CD4-positive, alpha-beta T cell (primary cell): ENCODE results near the gene TMEM183A. TPM values are rescaled to one million over a fixed set of nuclear protein-coding genes. Genes with fewer than 3 reads are reported as not detected.
"Not testable (repeated sequence)": the region's sequence is repeated elsewhere in the genome, so short reads cannot be mapped to it uniquely, and the experiment has no call there.

Source experiments
- ATAC-seq: fragments of 200-7000 bp; cut with Tn5 transposase; one replicate; pipeline ENCODE4 v1.10.0; 2022; ENCODE audit warnings: mild to moderate bottlenecking; ENCODE audit not compliant: poor library complexity
- CTCF ChIA-PET: fragments of 350-600 bp; sonication (Branson Sonifier 250); formaldehyde crosslinking; loops from one replicate; lab custom pipeline; 2021; ENCODE audit warnings: antibody characterized with exemption, inconsistent platforms; lab: Charles Lee
- POLR2A ChIA-PET: fragments of 350-600 bp; sonication (Branson Sonifier 250); formaldehyde crosslinking; loops from one replicate; lab custom pipeline; 2021; ENCODE audit warnings: antibody characterized with exemption, inconsistent platforms; lab: Charles Lee
- DNase-seq, 14 experiments: peaks; one replicate each; pipeline ENCODE4 v3.0.0-alpha.2; 2013 to 2020; ENCODE audit warnings: mixed read lengths in 2 of 14
- H3K27ac ChIP-seq, 2 donors: one replicate each; pipeline versions ENCODE4 v1.5.1 to v1.7.0; 2013; ENCODE audit warnings: low read length in 2 of 2, low read depth in 1 of 2, mild to moderate bottlenecking in 1 of 2
- H3K27me3 ChIP-seq, 2 experiments: 1 replicate in 1 of 2; 2 replicates in 1 of 2; pipeline versions ENCODE4 v1.6.1 to v1.7.0; 2013; ENCODE audit warnings: low read length in 2 of 2, control low read depth in 1 of 2, mild to moderate bottlenecking in 1 of 2, moderate library complexity in 1 of 2; ENCODE audit not compliant: insufficient read depth in 2 of 2, control insufficient read depth in 1 of 2
- H3K36me3 ChIP-seq: one replicate; pipeline ENCODE4 v1.6.1; 2013; ENCODE audit warnings: low read length, control low read depth; ENCODE audit not compliant: insufficient read depth
- H3K4me1 ChIP-seq: one replicate; pipeline ENCODE4 v1.6.1; 2013; ENCODE audit warnings: low read length, control low read depth; ENCODE audit not compliant: insufficient read depth
- H3K4me3 ChIP-seq: one replicate; pipeline ENCODE4 v1.5.1; 2013; ENCODE audit warnings: mild to moderate bottlenecking, low read length, moderate library complexity
- H3K9me3 ChIP-seq, 2 experiments: 1 replicate in 1 of 2; 2 replicates in 1 of 2; pipeline versions ENCODE4 v1.6.1 to v1.7.0; 2013; ENCODE audit warnings: low read length in 2 of 2, mild to moderate bottlenecking in 2 of 2, control low read depth in 1 of 2, moderate library complexity in 1 of 2; ENCODE audit not compliant: control insufficient read depth in 1 of 2, insufficient read depth in 1 of 2
- H3K27ac Mint-ChIP-seq: one replicate; pipeline ENCODE4 v1.8.0; 2020; ENCODE audit warnings: mixed read lengths
- H3K27me3 Mint-ChIP-seq: one replicate; pipeline ENCODE4 v1.8.0; 2021; ENCODE audit warnings: mixed read lengths
- H3K36me3 Mint-ChIP-seq: one replicate; pipeline ENCODE4 v1.8.0; 2021; ENCODE audit warnings: low read depth, mixed read lengths
- H3K4me1 Mint-ChIP-seq: one replicate; pipeline ENCODE4 v1.8.0; 2021; ENCODE audit warnings: low read depth, mixed read lengths
- H3K4me3 Mint-ChIP-seq: one replicate; pipeline ENCODE4 v1.8.0; 2020; ENCODE audit warnings: mild to moderate bottlenecking, mixed read lengths
- H3K9me3 Mint-ChIP-seq: one replicate; pipeline ENCODE4 v1.8.0; 2020; ENCODE audit warnings: mixed read lengths
- CTCF ChIP-seq: fragments of 200-600 bp; IDR thresholded peaks from one replicate; pipeline ENCODE4 v1.8.0; 2022; ENCODE audit warnings: antibody characterized with exemption, mild to moderate bottlenecking
- intact Hi-C, 2 experiments: fragments of 100-400 bp; cut with DNase I in 1 of 2; cut with micrococcal nuclease in 1 of 2; formaldehyde crosslinking; loops; one replicate each; pipeline versions ENCODE4 v1.15.1 to v1.9.0; 2023 to 2025; cut with DNase I, micrococcal nuclease
- total RNA-seq, 174 experiments: library from RNA in 2 of 174; stranded (reverse) in 2 of 174; gene quantifications; one replicate each; pipeline ENCODE4 v1.2.3 and lab custom pipeline; 2021 to 2026

Gene TMEM183A
- total RNA-seq, 2 experiments from 2014 or later, result 187 to 194 TPM

- Histone ChIP-seq H3K36me3 (no peaks in the 10 kb centered on the region), H3K4me3 (no peak overlapping the region), H3K9me3 (no peaks in the 10 kb centered on the region), H3K27ac (no peak overlapping the region), H3K27me3 (peaks cover 0 to 8% of the 10 kb centered on the region in 2 experiments), H3K4me1 (peaks cover 4% of the 10 kb centered on the region)
- Mint-ChIP-seq H3K27ac (no peak overlapping the region), H3K4me1 (peaks cover 7% of the 10 kb centered on the region), H3K9me3 (no peaks in the 10 kb centered on the region), H3K4me3 (no peak overlapping the region), H3K36me3 (no peaks in the 10 kb centered on the region), H3K27me3 (peaks cover 23% of the 10 kb centered on the region)
- POLR2A ChIA-PET, result interaction anchor here (0.9 kb wide), 1 partner anchor 74 kb away, joined by 3 read pairs; no protein-coding TSS in a partner anchor
- TF ChIP-seq CTCF, result no peak
- ATAC-seq, result no peak
- CTCF ChIA-PET, result interaction anchor here (0.6 kb wide), 1 partner anchor 73 kb away, joined by 3 read pairs; the partner anchor contains the start of gene KLHL12
- intact Hi-C loops, result loop anchor here in 1 of 2 experiments (1.0 kb wide), 1 partner anchor 74 kb away; no protein-coding TSS in a partner anchor
- DNase-seq, result no peak
These were observed 6.8 kb upstream of the TMEM183A start for GRCh38 chr1:203000217-203000944.

- H3K36me3 Mint-ChIP-seq, result peaks cover 4% of the 10 kb centered on the region
- ChIA-PET POLR2A (no interaction called here), CTCF (no interaction called here)
- TF ChIP-seq CTCF, result no peak
- peaks cover 15% of the 10 kb centered on the region for H3K27me3 Mint-ChIP-seq
- H3K4me1 Mint-ChIP-seq, result peaks cover 14% of the 10 kb centered on the region
- H3K27ac Mint-ChIP-seq, result no peak overlapping the region
- Histone ChIP-seq H3K27ac (no peak overlapping the region), H3K9me3 (no peaks in the 10 kb centered on the region), H3K27me3 (peaks cover 0 to 7% of the 10 kb centered on the region in 2 experiments), H3K4me1 (peaks cover 11% of the 10 kb centered on the region), H3K36me3 (no peaks in the 10 kb centered on the region), H3K4me3 (no peak overlapping the region)
- ATAC-seq (no peak), DNase-seq (no peak)
- H3K9me3 Mint-ChIP-seq, result no peaks in the 10 kb centered on the region
- intact Hi-C loops, result no loop called here
- H3K4me3 Mint-ChIP-seq, result no peak overlapping the region
These were observed 5.2 kb upstream of the TMEM183A start for GRCh38 chr1:203001986-203002385.

GRCh38 chr1:203002951-203003350, 4.2 kb upstream of the TMEM183A start:
- H3K36me3 Mint-ChIP-seq, result peaks cover 12% of the 10 kb centered on the region
- H3K27ac Mint-ChIP-seq, result no peak overlapping the region
- peaks cover 8% of the 10 kb centered on the region for H3K27me3 Mint-ChIP-seq
- intact Hi-C loops, result no loop called here
- no peak overlapping the region for H3K4me3 ChIP-seq
- H3K27me3 ChIP-seq, result no peaks in the 10 kb centered on the region
- no peak for TF ChIP-seq CTCF
- DNase-seq, result no peak
- ATAC-seq, result no peak
- peaks cover 22% of the 10 kb centered on the region for H3K4me1 Mint-ChIP-seq
- peaks cover 11% of the 10 kb centered on the region for H3K4me1 ChIP-seq
- H3K27ac ChIP-seq, result no peak overlapping the region
- POLR2A ChIA-PET, result no interaction called here
- no peaks in the 10 kb centered on the region for H3K9me3 Mint-ChIP-seq
- H3K36me3 ChIP-seq, result no peaks in the 10 kb centered on the region
- no peaks in the 10 kb centered on the region for H3K9me3 ChIP-seq
- H3K4me3 Mint-ChIP-seq, result peak overlapping the region; percentile 15
- CTCF ChIA-PET, result no interaction called here

- H3K4me3 ChIP-seq, ATAC-seq: not testable (repeated sequence)
- POLR2A ChIA-PET, result interaction anchor here (0.7 to 3.6 kb wide), 3 partner anchors 15 to 620 kb away, joined by 3 to 19 read pairs (median 4); partner anchors contain the start of gene PPFIA4
These were observed 1.6 kb upstream of the TMEM183A start for GRCh38 chr1:203005395-203006142.

More at GRCh38 chr1:203005395-203006142, 1.6 kb upstream of the TMEM183A start:
- not testable (repeated sequence) for H3K9me3 ChIP-seq, H3K27ac ChIP-seq, H3K9me3 Mint-ChIP-seq, H3K27me3 ChIP-seq, H3K27me3 Mint-ChIP-seq
- H3K36me3 Mint-ChIP-seq, result peaks cover 29% of the 10 kb centered on the region
- peak overlapping the region; percentile 95 for H3K27ac Mint-ChIP-seq
- intact Hi-C loops, result loop anchor here in 1 of 2 experiments (2.0 to 5.0 kb wide), 2 partner anchors 37 to 658 kb away; partner anchors contain the start of gene PPP1R12B
- H3K4me3 Mint-ChIP-seq, result peak overlapping the region; percentile 99
- H3K4me1 Mint-ChIP-seq, result peaks cover 29% of the 10 kb centered on the region
- DNase-seq, result peak in 1 of 14 experiments; percentile 23
- Histone ChIP-seq H3K36me3 (peaks cover 19% of the 10 kb centered on the region), H3K4me1 (peaks cover 19% of the 10 kb centered on the region)
- CTCF ChIA-PET, result interaction anchor here (1.2 to 3.0 kb wide), 2 partner anchors 20 to 38 kb away, joined by 3 to 8 read pairs; partner anchors contain the start of genes CYB5R1 and PPFIA4
